Endothelial cell (in vitro differentiated cells): ENCODE results near the gene FANCC. TPM values are rescaled to one million over a fixed set of nuclear protein-coding genes. Genes with fewer than 3 reads are reported as not detected.

Experiments
- DNase-seq: peaks from one replicate; pipeline ENCODE4 v3.0.0; 2021; ENCODE audit warnings: low spot score
- H3K27ac Mint-ChIP-seq: one replicate; pipeline ENCODE4 v1.8.0; 2021; ENCODE audit warnings: mixed read lengths, inconsistent platforms; ENCODE audit not compliant: unreplicated experiment
- H3K27me3 Mint-ChIP-seq: one replicate; pipeline ENCODE4 v1.8.0; 2021; ENCODE audit warnings: mild to moderate bottlenecking, moderate library complexity, mixed read lengths, inconsistent platforms; ENCODE audit not compliant: unreplicated experiment
- H3K36me3 Mint-ChIP-seq: one replicate; pipeline ENCODE4 v1.8.0; 2021; ENCODE audit warnings: mild to moderate bottlenecking, low read depth, mixed read lengths, inconsistent platforms; ENCODE audit not compliant: unreplicated experiment
- H3K4me1 Mint-ChIP-seq: one replicate; pipeline ENCODE4 v1.8.0; 2021; ENCODE audit warnings: mild to moderate bottlenecking, mixed read lengths, inconsistent platforms; ENCODE audit not compliant: unreplicated experiment
- H3K4me3 Mint-ChIP-seq: one replicate; pipeline ENCODE4 v1.8.0; 2021; ENCODE audit warnings: mild to moderate bottlenecking, mixed read lengths, inconsistent platforms; ENCODE audit not compliant: unreplicated experiment
- H3K9me3 Mint-ChIP-seq: one replicate; pipeline ENCODE4 v1.8.0; 2021; ENCODE audit warnings: mixed read lengths, inconsistent platforms; ENCODE audit not compliant: unreplicated experiment
- CTCF ChIP-seq: fragments of 200-600 bp; sonication (generic); IDR thresholded peaks from one replicate; pipeline ENCODE4 v1.5.0; 2021; ENCODE audit warnings: antibody characterized with exemption; ENCODE audit not compliant: unreplicated experiment
- total RNA-seq: library from RNA; stranded (reverse); fragmentation: NEBNext Ultra II Directional; extraction: Animal tissue kit (Norgen Biotek cat#: 25700); gene quantifications from one replicate; pipeline ENCODE4 v1.2.1, GENCODE V29; 2021; ENCODE audit not compliant: unreplicated experiment

Gene FANCC
- total RNA-seq, 1 donor from 2014 or later, result 16.7 TPM

- Mint-ChIP-seq H3K27me3 (no peaks in the 10 kb centered on the region), H3K27ac (no peak overlapping the region), H3K36me3 (peaks cover 5% of the 10 kb centered on the region), H3K4me3 (no peak overlapping the region), H3K4me1 (no peaks in the 10 kb centered on the region), H3K9me3 (no peaks in the 10 kb centered on the region)
- no peak for DNase-seq
- no peak for TF ChIP-seq CTCF
These were observed 205.8 kb downstream of the FANCC start for GRCh38 chr9:95111716-95112115.

DNA sequence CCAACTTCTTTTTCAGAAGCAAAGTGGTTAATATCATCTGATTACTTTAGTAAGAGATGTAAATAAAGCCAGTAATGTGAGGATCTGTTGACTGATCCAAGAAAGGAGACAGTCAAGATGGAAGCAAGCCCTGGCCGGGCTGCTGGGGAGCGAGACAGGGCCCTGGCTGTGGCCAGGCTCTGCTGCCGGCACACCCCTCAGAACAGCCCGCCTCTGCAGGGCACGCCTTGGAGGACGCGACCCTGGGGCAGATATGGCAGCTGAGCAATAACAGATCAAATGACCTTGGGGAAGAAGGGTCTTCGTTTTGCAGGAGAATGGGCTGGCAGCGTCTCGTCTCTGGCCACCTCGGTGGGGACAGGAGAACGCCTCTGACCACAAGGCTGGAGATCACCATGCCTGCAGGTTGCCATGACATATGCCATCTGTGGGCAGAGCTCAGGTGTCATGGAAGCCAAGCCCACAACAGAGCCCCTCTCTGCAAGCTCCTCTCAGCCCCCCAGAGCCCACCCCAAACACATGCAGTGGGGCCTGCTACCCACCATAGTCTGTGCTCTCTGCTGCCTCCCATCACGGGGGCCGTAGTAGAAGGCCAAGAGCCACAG lies 206.5 kb downstream of the FANCC start:
- no peak for TF ChIP-seq CTCF
- Mint-ChIP-seq H3K27me3 (no peaks in the 10 kb centered on the region), H3K27ac (no peak overlapping the region), H3K36me3 (peaks cover 7% of the 10 kb centered on the region), H3K9me3 (no peaks in the 10 kb centered on the region), H3K4me1 (no peaks in the 10 kb centered on the region), H3K4me3 (no peak overlapping the region)
- DNase-seq, result no peak

DNA sequence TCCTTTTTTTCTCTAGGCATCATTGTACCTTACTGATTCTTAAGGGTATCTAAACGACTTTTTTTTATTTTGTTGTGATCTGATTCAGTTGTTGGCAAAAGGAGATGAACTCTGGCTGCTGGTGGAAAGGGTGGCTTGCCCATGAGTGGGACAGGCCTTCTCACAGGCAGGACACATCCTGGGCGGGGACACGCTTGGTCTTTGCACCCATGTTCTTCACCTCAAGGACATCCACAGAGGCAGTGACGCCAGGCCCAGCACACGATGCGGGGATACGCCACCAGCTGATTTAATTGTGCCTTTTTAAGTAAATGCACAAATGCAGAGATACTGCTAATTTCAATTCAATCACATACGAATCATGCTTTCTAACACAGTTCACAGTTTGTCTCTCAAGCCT lies 208.1 kb downstream of the FANCC start:
- Mint-ChIP-seq H3K36me3 (peaks cover 8% of the 10 kb centered on the region), H3K9me3 (no peaks in the 10 kb centered on the region), H3K4me1 (no peaks in the 10 kb centered on the region), H3K4me3 (no peak overlapping the region), H3K27ac (no peak overlapping the region), H3K27me3 (no peaks in the 10 kb centered on the region)
- no peak for TF ChIP-seq CTCF
- DNase-seq, result no peak

DNA sequence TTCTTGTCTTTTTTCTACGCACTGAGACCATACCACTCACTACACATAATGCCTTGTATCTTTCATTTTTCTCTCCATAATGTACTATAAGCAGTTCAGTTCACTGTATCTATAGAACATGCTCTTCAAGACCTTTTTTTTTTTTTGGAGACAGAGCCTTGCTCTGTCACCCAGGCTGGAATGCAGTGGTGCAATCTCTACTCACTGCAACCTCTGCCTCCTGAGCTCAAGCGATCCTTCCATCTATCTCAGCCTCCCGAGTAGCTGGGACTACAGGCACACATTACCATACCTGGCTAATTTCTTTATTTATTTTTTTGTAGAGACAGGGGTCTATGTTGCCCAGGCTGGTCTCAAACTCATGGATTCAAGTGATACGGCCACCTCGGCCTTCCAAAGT lies 208.7 kb downstream of the FANCC start:
- H3K27ac Mint-ChIP-seq, result no peak overlapping the region

DNA sequence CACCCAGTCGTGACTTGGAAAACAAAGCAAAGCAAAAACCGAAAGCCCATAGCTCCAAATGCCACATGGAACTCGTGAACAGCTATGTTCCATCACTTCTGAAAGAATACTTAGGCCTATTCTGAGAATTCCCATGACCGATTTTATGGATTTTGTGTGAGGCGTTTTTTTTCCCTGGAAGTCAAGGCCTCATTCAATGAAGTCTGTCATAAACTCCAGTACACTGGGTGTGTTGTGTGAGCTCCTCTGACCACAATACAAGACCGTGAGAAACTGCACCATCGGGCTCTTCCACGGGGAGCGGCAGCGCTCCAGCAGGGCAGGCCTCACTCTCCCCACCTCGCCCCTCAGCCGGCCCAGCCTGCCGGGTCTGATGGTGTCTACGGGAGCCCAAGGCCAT lies 209.5 kb downstream of the FANCC start:
- no peak overlapping the region for H3K27ac Mint-ChIP-seq
- no peaks in the 10 kb centered on the region for H3K4me1 Mint-ChIP-seq
- H3K27me3 Mint-ChIP-seq, result no peaks in the 10 kb centered on the region
- no peak overlapping the region for H3K4me3 Mint-ChIP-seq
- TF ChIP-seq CTCF, result no peak
- H3K9me3 Mint-ChIP-seq, result no peaks in the 10 kb centered on the region
- no peak for DNase-seq
- peaks cover 8% of the 10 kb centered on the region for H3K36me3 Mint-ChIP-seq

More for the DNA sequence above, 208.7 kb downstream of the FANCC start:
- peaks cover 8% of the 10 kb centered on the region for H3K36me3 Mint-ChIP-seq
- H3K27me3 Mint-ChIP-seq, result no peaks in the 10 kb centered on the region
- no peak overlapping the region for H3K4me3 Mint-ChIP-seq
- no peak for TF ChIP-seq CTCF
- H3K9me3 Mint-ChIP-seq, result no peaks in the 10 kb centered on the region
- no peaks in the 10 kb centered on the region for H3K4me1 Mint-ChIP-seq
- no peak for DNase-seq
